GM18861 (cell line): ENCODE measurements around the gene NCAM1.

ENCODE experiments used
- ATAC-seq: cut with Tn5 transposase; IDR thresholded peaks from one replicate; pipeline ENCODE4 v1.9.1; 2021; ENCODE audit not compliant: unreplicated experiment

Gene NCAM1

DNA sequence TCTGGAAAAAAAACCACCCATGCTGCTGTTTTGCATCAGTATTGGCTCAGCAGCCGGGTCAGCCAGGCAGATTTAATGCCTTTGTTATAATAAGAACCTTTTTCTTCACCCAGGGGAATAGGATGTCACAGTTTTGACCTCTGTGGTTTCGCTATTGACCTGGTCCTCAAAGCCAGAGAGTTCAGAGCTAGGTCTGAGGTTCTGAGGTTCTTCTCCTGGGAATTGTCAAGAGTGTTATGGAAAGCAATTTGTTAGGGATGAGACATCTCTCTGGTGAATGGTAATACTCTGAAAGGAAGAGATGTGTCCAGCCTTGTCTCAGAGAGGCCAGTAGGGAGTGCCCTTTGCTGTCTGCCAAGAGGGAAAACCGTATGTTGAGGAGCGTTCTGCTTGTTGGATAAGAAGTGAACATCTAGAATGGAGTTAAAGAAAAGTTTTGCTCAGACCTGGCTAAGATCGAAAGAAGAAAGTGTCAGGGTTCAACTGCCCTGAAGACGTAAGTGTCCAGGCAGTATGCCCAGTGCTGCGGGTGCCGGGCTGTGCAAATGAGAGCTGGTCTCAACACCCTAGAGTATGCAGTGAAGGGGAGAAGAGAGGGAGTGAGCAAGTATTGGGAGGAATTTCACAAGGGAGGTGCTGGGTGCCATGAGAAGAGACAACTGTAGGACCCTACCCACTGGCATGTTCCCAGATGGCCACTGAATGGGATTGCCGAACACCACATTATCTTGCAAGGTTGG lies 202.2 kb downstream of the NCAM1 start:
- ATAC-seq = no peak

DNA sequence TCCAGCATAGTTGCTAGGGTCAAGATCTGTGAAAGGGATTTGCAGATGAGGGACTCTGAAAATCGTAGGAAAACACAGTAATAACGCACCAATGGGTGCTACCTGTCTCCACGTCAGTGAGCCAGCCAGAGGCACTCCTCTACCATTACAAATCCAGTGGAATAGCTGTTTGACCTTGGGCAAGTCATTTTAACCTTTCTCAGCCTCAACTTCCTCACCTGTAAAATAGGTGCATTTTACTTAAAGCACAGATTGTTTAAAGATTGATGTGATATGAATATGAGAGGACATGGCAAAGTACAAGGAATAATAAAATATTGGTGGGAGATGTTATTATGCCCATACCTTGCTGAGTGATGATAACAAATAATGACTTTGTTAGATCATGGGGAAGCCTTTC lies 205.1 kb downstream of the NCAM1 start:
- no peak for ATAC-seq

DNA sequence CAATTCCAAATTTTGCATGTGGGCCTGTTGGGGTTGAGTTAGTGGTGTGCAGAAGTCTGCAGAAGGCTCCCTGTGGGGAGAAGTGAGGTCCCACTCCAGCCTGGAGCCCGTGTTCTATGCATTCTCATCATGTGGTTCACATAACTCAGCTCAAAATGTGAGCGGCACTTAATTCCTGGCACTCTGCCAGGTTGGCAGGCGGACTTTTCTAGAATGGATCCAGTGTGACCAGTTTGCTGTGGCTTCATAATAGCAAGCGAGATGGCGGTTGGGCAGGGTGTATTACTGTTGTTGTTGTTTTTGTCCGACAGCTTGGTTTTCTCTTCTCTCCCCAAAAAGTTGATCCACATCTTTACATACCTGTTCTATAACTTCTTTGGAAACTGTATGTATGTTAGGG lies 206.4 kb downstream of the NCAM1 start:
- ATAC-seq = no peak

DNA sequence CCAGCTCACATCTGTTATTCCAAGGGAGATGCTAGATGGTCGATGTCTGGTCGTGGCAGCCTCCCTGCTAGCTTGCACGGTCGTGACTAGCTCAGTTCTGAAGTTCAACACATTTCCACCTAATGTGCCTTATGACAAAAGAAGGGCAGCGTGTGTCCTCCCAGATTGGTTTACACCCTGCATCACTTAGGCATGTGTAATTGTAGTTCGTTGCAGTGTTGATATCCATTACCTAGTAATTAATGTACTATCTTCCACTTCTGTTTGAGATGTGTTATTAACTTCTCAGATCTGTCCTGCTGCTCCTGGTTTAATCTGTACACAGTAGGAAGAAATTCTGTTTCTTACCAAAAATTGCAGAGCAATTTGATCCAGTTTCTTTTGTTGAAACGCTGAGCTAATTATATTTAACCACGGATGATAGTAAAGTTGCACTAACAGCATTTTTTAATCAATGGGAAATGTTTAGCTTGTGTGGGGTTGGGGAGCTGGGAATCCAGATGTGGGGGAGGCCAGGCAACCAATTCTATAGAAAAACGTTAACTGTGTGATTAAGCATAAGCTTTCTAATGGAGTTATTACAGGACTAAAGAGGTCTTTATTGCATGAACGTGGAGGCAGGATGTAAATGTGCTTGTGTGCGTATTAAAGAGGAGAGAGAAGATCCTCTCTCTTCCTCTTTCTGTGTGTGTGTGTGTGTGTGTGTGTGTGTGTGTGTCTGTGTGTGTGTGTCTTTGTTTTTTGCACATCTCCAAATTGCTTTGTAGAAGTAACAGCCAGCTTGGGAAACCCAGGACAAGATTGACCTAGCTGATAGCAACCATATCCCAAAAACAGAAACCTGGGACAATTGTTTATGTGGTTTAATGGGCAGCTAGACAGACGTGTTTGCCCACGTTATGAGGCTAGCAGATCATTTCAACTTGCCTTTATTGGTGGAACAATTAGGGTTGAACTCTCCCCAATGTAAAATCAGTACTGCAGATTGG lies 207.4 kb downstream of the NCAM1 start:
- ATAC-seq = no peak

DNA sequence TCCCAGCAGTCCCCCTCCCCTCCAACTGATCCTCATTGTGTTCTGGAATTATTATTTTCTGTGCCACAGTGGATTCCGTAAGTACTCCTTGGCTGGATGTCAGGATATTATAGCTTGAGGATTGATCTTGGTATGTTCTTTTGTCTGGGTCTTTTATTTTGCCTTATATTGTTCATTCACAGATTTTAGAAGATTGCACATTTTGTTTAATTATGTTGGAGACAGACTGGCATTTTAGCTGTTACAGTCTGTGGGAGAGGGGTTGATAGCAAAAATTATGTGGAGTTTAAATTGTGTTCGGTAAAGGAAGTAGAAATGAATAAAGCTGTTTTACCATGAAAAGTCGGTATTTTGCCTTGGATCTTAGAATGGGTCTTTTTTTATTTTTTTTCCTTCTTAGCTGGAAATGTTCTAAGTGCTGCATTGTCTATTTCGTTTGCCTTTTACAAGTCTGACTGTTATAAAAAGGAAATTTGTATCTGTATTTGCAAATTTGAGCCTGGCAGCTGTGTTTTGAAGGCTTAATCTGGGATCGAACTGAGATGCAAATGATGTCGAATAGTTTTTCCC lies 211.2 kb downstream of the NCAM1 start:
- no peak for ATAC-seq

DNA sequence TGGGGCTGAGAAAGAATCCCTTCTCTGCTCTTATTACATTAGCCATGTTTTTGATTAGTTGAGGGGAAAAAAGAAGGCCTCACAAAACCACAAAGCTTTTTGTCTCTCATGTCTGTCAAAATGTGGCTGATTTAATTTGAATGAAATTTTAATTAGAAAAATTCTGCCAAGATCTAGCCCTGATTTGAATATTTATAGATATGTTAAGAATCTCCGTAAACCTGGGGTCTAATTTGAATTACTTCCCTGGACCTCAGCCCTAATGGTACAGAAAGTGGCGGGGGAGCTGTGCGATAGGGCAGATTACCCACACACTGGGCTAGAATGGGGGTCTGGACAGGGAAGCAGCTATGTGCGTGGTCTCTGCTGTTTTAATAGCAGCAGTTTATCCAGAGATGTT lies 211.9 kb downstream of the NCAM1 start:
- ATAC-seq = no peak

DNA sequence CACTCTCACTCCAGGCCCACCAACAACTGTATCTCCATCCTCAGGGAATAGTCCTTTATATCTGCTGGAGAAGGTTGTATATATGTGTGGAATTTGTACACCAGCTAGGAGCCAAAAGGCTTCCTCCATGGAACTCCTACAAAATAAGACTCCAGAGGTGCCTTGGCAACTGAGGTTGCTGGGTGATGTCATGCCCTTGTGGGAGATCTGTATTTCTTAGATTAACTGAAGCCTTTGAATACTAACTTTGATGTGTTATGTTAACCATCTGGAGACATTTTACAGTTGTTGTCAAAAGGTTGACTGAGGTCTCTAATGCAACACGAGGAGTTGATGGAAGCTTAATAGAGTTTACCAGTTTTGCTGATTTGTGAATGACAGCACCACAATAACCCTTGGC lies 213.7 kb downstream of the NCAM1 start:
- no peak for ATAC-seq

DNA sequence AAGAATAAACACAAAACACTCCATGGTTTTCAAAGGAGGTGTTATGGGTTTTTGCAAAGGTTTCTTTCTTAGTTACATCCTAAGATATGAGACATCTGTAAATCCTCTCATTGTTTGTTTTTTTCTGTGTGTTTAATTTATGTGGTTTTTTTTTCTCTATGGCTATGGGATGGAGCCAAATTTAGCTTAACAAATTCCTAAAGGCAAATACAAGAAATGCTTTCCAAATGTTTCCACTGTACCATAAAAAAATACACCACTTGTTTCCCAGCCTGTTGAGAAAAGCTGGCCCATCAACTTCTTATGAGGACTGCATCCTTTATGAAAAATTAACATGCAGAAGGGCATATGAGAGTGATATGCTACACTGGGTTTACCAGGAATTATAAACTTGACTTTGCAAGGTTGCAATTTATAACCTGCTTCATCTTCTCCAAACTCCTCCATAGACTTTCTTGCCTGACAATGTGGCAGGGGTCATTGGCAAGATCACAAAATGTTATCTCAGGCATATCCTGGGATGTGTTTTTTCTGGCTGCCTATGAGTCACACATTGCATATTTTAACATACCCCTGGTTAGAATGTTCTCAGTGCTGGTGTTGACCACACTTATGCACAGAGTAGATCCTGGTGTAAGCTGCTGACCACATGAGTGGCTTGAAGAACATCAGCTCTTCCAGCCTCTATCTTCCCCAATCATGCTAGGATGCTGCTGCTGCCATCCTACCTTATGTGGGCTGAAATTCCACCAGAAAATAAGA lies 215.6 kb downstream of the NCAM1 start:
- ATAC-seq = no peak

DNA sequence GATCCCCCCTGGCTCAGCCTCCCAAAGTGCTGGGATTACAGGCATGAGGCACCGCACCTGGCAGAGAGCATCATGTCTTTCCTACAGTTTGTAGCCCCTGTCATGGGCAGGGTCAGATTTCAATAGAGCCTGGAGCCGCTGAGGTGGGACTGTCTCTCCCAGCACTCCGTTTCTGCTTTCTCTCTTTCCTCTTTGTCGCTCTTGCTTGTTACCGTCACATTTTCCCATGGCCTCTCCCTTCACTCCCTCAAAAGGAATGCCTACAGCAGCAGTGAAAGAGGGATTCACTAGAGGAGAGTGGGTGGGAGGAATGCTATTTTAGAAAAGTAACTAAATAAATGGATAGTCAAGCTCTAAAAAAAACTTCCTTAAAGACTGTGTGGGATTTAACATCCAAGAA lies 216.5 kb downstream of the NCAM1 start:
- ATAC-seq = no peak

DNA sequence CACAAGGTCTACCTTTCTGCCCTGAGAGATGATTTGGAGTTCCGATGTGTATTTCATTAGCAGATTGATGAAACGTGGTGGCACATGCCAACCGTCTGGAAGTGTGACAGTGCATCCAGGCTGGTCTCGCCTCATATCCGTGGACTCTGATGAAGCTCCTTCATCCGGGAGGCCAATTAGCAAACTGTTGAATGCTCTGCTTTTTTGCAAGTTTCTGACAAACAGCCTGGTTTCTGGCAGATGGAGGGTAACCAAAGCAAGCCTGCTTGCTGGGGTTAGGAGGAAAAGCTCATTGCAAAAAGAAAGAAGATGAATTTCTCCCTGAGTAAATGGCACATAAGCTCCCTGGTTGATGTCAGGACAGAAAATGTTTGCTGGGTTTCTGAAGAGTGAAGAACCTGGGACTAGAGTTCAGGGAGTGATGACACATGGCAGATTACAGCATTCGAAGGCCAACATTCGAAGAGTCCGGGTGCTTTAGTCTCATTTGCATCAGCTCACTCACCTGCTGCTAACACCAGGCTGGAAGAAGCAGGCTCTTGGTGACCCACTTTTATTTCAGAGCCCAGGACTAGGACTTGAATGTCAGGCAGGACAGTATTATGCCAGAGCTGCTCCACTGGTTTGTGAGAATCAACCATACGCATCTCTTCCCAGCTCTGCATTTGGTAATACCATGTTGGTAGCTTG lies 217.3 kb downstream of the NCAM1 start:
- ATAC-seq = no peak

DNA sequence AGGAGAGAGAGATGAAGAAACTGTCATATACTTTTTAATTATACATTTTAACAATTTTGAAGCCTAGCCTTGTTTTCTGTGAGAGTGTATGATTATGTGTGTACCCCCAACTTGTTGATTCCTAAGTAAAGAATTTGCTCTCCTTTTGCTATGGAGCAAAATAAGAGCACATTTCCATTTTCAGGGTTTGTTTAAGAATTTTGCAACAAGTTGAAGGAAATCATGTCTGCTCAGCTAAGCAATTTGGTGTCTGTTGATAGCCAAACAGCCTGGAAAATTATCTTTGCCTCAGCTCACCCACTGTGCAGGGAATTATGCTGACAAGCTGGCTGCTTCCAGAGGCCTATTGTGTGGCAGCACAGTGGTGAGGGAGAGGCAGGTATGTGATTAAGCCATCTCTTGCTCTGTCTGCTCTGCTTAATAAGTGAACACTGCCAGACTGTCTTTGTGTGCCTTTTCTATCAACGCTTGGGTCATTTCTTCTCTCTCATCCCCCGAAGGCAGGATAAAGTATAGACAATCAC lies 218.0 kb downstream of the NCAM1 start:
- no peak for ATAC-seq

DNA sequence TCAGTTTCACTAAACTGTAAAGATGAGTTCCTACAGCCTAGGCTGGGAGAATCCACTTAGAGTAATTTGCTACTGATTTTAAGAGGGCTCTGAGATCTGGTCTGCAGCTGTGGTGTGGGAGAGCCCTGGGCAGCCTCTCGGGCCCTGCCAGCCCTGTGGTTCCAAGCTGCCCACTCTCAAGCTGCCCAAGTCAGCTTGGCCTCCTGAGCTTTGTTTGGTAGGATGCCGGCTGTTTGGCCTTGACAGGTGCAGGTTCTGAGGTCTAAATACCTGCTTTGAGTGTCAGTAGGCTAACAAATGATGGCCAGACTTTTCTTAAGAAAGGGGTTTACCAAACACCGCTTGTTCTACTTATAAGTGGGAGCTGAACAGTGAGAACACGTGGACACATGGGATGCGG lies 219.9 kb downstream of the NCAM1 start:
- no peak for ATAC-seq

DNA sequence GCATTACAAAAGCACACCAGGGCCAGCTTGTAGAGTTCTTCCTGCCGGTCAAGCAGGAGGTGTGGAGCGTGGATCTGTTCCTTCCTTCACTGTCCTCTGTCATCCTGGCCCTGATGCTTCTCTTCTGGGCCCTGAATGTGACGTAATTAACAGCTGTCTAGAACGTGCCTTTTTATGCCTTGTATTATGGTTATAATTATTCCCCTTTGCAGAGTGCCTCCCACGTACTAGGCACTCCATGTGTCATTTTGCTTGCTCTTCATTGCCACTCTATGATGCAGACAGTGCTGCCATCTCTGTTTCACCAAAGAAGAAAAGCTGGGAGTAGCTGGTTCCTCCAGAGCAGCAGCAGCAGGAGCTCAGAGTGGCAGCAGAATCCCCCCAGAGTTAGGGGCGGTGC lies 221.1 kb downstream of the NCAM1 start:
- ATAC-seq = no peak

DNA sequence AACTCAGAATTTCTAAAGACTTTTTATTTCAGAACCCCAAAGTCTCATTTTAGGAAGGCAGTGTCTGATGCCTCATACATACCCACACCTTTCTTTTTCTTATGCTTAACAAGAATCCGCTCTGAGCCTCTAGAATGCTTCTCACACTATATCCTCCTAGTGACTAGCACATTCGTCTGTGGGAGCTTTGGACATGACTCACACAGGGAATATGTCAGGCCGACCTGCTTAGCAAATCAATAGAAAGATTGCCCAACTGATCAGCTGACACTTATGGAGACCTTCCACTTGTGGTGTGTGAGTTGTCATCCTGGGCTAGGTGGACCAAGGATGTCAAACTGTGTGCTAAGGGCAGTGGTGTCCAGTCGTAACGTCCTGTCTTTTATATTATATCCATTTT lies 223.3 kb downstream of the NCAM1 start:
- ATAC-seq = no peak

DNA sequence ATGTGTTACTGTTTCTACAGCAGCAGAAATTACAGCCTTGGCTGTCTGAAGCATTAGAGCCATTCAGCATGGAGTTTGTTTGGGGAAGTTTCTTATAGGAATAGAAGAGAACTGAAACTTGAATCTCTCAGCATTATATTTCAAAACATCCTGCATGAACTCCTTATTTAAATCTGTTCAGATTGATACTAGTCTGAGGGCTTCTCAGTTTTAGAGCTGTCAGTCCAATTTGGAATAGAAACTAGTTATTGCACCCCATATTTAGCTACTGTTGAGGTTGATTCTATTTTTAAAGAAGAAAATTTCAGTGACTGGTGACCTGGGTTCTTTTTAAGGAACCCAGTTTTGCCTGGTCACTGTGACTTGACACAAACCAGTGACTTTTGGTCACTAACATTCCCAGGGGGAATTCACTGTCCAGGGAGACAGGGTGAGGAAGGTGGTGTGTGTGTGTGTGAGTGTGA lies 227.2 kb downstream of the NCAM1 start:
- ATAC-seq = no peak

DNA sequence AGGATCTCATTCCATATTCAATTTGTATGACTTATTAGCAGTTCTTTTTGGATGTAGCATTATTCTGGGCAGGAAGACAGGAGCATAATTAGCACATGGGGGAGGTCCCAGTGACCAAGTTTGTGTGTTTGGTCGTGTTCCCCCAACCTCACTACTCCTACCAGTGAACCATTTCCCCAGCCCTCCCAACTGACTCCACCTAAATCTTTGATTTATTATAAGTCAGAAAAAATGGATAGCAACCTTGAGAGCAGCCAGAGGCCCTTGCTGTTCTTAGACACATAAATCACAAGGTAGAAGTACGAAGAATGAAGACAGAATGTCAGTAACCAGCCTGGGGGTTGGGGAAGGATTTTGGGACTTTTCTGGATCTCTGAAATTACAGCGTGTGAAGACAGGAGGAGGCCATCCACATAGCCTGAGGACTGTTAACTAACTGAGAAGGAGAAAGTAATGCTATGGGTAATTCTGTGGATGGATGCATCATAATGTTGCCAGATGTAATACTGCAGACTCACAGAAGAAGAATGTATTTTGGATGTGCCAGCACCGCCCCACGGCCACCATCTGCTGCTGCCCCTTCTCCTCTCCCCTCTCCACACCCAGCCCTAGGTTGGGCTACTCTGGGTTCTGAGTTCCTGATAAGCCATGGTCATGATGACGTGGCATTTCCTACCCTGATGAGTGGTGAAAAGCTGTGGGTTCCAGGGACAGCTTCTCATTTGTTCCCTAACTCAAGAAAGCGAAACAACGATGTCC lies 228.9 kb downstream of the NCAM1 start:
- ATAC-seq = no peak

DNA sequence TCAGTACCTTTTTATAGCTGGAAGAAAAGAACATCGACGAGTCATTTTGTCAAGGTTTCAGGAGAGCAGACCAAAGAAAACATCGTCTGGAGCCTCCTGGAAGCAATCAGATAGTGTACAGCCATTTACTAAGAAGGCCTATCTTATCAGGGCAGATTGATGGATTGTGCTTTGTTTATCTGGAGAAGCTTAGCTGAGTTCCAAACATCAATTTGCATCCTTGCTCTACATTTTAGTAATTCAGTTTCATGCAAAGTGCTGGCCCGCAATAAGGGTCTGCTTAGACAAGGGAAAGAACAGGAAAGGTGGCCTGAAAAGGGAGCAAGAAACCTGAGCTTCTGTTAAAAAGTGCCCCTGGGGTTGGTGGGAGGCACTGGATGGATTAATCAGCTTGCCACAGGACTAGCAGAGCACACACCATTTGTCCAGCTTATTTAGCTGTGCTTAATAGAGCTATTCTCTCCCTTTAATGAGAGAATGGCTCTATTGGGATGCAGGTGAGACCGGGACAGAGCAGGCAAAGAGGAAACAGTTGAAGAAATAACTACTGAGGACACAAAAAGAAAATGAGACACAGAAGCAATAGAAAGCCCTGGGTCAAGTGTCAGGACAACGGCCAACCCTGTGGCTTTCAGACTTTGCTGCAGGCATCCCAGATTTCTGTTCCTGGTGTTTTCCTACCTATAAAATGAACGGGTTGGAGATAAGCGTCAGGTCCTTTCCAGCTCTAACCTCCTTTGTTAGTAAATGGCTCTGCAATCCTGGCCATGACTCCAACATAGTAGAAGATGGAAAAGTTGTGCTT lies 231.1 kb downstream of the NCAM1 start:
- no peak for ATAC-seq

DNA sequence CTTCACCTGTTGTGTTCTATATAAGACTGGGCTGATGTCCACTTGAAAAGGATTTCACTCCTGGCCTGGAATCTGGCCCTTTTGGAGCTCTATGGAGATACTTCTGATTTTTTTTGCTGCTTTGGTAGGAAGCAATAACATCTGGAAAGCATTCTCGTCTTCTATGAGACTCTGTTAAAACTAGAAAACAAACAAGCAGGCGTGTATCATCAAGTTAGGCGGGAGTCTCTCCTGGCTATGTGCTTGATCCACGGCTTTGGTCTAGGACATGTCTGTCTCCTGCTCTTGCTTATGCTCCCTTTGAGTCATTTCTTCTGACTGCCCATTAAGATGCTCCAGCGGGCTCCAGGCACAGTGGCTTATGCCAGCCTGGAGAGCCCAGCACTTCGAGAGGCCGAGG lies 231.8 kb downstream of the NCAM1 start:
- no peak for ATAC-seq

DNA sequence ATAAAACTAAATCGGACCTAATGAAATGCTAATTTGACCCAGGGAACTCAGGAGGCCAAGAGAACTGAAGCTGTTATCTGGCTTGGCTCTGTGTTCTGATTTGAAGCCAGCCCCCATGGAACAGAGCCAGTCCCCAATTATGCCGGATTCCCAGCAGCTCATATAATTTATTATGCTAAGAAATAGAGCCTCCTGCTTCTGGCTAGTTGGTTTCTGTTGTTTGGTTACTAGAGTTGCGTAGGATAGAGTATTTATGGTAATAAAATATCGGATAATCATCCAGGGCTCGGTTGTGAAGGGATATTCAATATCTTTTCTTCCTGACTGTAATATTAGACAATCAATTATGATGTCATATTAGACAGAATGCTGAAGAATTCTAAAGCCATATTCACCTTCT lies 232.7 kb downstream of the NCAM1 start:
- no peak for ATAC-seq
